Lower lobe of right lung (tissue), 2 donors: Measurements from ENCODE around the gene DPEP1. TPM values are rescaled to one million over a fixed set of nuclear protein-coding genes. Genes with fewer than 3 reads are reported as not detected.
A peak's percentile ranks its signal among the peaks of the same experiment; 100 is the strongest.
"Not testable (repeated sequence)": the region's sequence is repeated elsewhere in the genome, so short reads cannot be mapped to it uniquely, and the experiment has no call there.

Experiments used
- ATAC-seq, 2 donors: fragments of 200-7000 bp; cut with Tn5 transposase; one replicate each; pipeline ENCODE4 v1.9.1; 2020 to 2022; ENCODE audit warnings: mild to moderate bottlenecking in 2 of 2, moderate library complexity in 2 of 2
- DNase-seq: peaks from one replicate; pipeline ENCODE4 v3.0.0-alpha.2; 2020
- H3K27ac ChIP-seq: fragments of 200-600 bp; one replicate; pipeline ENCODE4 v1.8.0; 2022
- H3K27me3 ChIP-seq: fragments of 200-600 bp; one replicate; pipeline ENCODE4 v1.8.0; 2022; ENCODE audit warnings: low read depth
- H3K36me3 ChIP-seq: fragments of 200-600 bp; one replicate; pipeline ENCODE4 v1.8.0; 2022; ENCODE audit warnings: mild to moderate bottlenecking
- H3K4me1 ChIP-seq: fragments of 200-600 bp; one replicate; pipeline ENCODE4 v1.8.0; 2022
- H3K4me3 ChIP-seq: fragments of 200-600 bp; one replicate; pipeline ENCODE4 v1.8.0; 2022; ENCODE audit warnings: mild to moderate bottlenecking
- H3K9me3 ChIP-seq: fragments of 200-600 bp; one replicate; pipeline ENCODE4 v1.8.0; 2022
- CTCF ChIP-seq: fragments of 200-600 bp; IDR thresholded peaks from one replicate; pipeline ENCODE4 v1.8.0; 2022; ENCODE audit warnings: antibody characterized with exemption, mild to moderate bottlenecking
- intact Hi-C: fragments of 100-400 bp; cut with DNase I; formaldehyde crosslinking; loops from one replicate; pipeline ENCODE4 v1.11.0; 2022
- total RNA-seq: library from RNA; stranded (reverse); fragmentation: NEBNext Ultra II Directional; extraction: Animal tissue kit (Norgen Biotek cat#: 25700); gene quantifications from one replicate; pipeline ENCODE4 v1.2.1, GENCODE V29; 2021
- donor health status: DM: no; HTN: yes; CAD: no; lungs with severe emphysema.

Gene DPEP1
- total RNA-seq, 1 donor from 2014 or later: 0.59 TPM

DNA sequence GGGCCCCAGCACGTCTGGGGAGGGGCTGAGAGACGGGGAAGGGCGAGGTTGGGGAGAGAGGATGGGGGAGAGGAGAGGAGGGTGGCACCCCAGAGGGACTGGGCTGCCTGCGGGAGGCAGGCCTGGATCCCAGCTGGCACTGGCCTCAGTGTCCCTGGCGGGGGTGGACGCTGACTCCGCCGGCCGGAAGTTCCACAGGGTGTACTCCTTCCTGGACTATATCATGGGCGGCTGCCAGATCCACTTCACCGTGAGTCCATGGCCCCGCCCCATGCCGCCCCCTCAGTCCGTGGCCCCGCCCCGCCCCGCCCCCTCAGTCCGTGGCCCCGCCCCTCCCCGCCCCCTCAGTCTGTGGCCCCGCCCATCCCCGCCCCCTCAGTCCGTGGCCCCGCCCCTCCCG, 26.6 kb upstream of the DPEP1 start:
- peaks cover 14% of the 10 kb centered on the region for H3K4me1 ChIP-seq
- no peak for TF ChIP-seq CTCF
- H3K4me3 ChIP-seq: no peak overlapping the region
- no peaks in the 10 kb centered on the region for H3K36me3 ChIP-seq
- H3K27ac ChIP-seq: no peak overlapping the region
- no peaks in the 10 kb centered on the region for H3K27me3 ChIP-seq
- peak in 1 of 2 donors; percentile 11 for ATAC-seq
- intact Hi-C loops: no loop called here
- no peak for DNase-seq
- H3K9me3 ChIP-seq: no peaks in the 10 kb centered on the region

GRCh38 chr16:89587676-89588075, 25.8 kb upstream of the DPEP1 start:
- DNase-seq, ATAC-seq, H3K9me3 ChIP-seq, H3K36me3 ChIP-seq, H3K4me3 ChIP-seq, H3K27me3 ChIP-seq, H3K4me1 ChIP-seq, intact Hi-C loops, H3K27ac ChIP-seq: not testable (repeated sequence)

GRCh38 chr16:89588413-89589109, 24.9 kb upstream of the DPEP1 start:
- no peak for TF ChIP-seq CTCF

DNA sequence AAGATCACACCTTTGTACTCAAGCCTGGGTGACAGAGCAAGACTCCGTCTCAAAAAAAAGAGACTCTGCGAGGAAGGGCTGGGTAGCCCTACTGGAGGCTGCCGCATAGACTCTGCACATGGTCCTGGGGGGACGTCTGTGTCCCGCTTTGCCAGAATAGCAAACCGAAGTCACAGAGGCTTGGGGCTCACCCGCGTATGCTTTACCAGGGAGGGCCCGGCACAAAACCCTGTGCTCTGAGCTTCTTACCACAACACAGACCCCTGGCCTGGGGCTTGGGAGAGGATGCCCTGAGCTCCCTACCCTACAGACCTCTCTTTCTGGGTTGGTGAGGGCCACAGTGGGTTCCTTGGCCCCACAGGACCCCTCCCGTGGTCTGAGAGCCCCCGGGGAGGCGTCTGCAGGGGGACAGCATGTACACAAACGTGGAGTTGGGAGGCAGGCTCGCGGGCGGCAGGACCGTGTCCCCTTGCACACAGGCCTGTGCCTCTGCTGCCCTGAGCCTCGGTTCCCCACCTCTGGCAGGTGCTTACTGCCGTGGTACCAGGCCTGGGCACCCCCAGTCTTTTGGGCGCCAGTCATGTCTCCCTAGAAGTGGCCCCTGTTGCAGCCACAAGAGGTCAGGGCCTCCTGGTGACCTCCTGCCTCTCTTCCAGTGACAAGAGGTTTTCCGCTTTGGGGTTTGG, 24.1 kb upstream of the DPEP1 start:
- Histone ChIP-seq H3K27ac (no peak overlapping the region), H3K27me3 (no peaks in the 10 kb centered on the region), H3K4me1 (no peaks in the 10 kb centered on the region), H3K36me3 (no peaks in the 10 kb centered on the region), H3K4me3 (no peak overlapping the region), H3K9me3 (no peaks in the 10 kb centered on the region)
- ATAC-seq: no peak
- intact Hi-C loops: no loop called here
- TF ChIP-seq CTCF: no peak
- no peak for DNase-seq

More at GRCh38 chr16:89588413-89589109, 24.9 kb upstream of the DPEP1 start:
- H3K4me3 ChIP-seq: no peak overlapping the region
- H3K27ac ChIP-seq: no peak overlapping the region
- DNase-seq: no peak
- H3K36me3 ChIP-seq: no peaks in the 10 kb centered on the region
- H3K9me3 ChIP-seq: no peaks in the 10 kb centered on the region
- ATAC-seq: no peak
- H3K27me3 ChIP-seq: no peaks in the 10 kb centered on the region
- intact Hi-C loops: no loop called here
- H3K4me1 ChIP-seq: no peaks in the 10 kb centered on the region

DNA sequence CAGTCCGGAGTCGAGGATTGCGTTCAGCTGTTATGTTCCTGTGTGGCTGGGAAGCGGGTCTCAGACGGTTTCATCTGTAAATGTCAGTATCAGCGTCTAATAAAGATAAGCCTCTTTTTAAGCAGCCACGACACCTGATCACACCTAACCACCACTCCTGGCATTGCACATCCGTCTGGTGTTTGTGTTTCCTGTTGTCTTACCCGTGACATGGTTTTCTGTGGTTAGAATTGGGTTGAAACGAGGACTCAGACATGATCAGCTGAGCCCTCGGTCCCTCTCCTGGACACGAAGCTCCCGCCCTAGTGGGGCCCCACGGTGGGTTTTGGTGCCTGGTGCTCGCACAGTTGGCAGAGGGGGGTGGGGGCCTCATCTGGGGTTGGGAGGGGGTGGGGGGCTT, 19.6 kb upstream of the DPEP1 start:
- ATAC-seq: no peak
- TF ChIP-seq CTCF: no peak
- H3K4me1 ChIP-seq: no peaks in the 10 kb centered on the region
- DNase-seq: no peak
- H3K27me3 ChIP-seq: no peaks in the 10 kb centered on the region
- no peak overlapping the region for H3K27ac ChIP-seq
- intact Hi-C loops: no loop called here
- H3K9me3 ChIP-seq: no peaks in the 10 kb centered on the region
- no peaks in the 10 kb centered on the region for H3K36me3 ChIP-seq
- H3K4me3 ChIP-seq: no peak overlapping the region
